OCI-LY1 (cell line): Measurements from ENCODE around the gene FOXF1.

Experiments
- EZH2 ChIP-seq: fragments of 200-600 bp; sonication (generic), shearing (Covaris generic); IDR thresholded peaks from 2 replicates; pipeline ENCODE4 v1.8.0; 2017; ENCODE audit warnings: borderline replicate concordance, mixed run types, mild to moderate bottlenecking, antibody characterized with exemption, low read length, moderate library complexity, mixed read lengths
- TF ChIP-seq, protein P1 (sequence below): fragments of 200-600 bp; sonication (generic), shearing (Covaris generic); IDR thresholded peaks from 2 replicates; pipeline ENCODE4 v1.5.1; 2017; ENCODE audit warnings: mild to moderate bottlenecking, antibody characterized with exemption, low read length, moderate library complexity, mixed read lengths

DNA sequence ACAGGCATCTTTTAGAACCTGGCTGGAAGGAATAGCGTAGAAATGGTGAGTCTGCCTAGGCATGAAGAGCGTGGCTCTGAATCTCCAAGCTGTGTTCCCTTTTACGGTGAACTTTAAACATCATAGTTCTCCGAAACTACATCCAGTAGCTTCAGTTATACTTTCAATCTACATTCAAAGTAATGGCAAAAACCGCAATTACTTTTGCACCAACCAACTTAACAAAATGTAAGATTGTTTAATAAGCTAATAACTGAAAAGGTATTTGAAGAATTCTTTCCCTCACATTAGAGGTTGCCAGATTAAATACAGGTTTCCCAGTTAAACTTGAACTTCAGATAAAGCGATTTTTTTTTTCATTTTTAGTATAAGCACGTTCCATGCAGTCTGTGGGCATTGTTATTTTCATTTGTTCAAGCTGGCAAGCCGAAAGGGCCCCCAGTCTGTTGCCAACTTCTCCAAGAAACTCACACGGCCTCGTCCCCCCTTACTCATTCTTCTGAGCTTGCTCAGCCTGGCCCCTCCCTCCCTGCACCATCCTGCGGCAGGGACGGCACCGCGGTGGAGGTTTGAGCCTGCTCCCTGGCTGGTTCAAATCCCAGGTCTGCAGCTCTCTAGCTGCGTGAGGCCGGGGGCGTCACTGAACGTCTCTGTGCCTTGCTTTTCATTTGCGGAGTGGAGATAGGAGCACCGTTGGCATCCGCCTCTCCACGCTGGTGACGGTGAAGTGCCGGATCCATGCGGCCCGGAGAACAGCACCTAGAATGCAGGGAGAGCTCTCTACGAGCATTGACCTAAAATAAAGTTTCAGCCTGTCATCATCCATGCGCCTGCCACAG is 48.2 kb downstream of the FOXF1 start:
- TF ChIP-seq, protein P1, sequence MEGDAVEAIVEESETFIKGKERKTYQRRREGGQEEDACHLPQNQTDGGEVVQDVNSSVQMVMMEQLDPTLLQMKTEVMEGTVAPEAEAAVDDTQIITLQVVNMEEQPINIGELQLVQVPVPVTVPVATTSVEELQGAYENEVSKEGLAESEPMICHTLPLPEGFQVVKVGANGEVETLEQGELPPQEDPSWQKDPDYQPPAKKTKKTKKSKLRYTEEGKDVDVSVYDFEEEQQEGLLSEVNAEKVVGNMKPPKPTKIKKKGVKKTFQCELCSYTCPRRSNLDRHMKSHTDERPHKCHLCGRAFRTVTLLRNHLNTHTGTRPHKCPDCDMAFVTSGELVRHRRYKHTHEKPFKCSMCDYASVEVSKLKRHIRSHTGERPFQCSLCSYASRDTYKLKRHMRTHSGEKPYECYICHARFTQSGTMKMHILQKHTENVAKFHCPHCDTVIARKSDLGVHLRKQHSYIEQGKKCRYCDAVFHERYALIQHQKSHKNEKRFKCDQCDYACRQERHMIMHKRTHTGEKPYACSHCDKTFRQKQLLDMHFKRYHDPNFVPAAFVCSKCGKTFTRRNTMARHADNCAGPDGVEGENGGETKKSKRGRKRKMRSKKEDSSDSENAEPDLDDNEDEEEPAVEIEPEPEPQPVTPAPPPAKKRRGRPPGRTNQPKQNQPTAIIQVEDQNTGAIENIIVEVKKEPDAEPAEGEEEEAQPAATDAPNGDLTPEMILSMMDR = no peak
- TF ChIP-seq EZH2 = no peak
